Erythroblast (primary cell): Measurements from ENCODE around the gene CLCN5.

Experiments
- GATA1 ChIP-seq: IDR thresholded peaks from 2 replicates; pipeline ENCODE4 v1.6.1; 2011; ENCODE audit warnings: low read depth, mild to moderate bottlenecking, control low read depth, low read length, moderate library complexity
- POLR2A ChIP-seq: IDR thresholded peaks from 2 replicates; pipeline ENCODE4 v1.6.1; 2011; ENCODE audit warnings: mild to moderate bottlenecking, low read length

DNA sequence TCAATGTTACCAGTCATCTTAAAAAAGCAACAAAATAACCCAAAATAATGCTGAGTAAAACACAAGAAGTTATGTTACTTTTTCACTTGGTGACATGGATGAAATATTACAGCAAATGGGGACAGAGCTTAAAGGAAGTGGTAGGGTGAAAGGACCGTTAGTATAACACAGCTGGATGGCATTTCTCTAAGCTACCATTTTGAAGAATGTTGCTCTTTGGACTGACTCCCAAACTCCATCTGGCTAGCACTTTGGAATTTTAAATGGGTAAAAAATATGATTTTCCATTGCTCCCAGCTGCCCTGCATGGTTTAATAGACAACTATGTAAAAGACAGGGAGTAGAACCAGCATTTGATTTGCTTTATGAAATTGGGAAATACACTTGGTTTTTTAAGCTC lies 27.6 kb downstream of the CLCN5 start:
- TF ChIP-seq POLR2A (no peak), GATA1 (no peak)
